NCI-H146 treated with DMSO at 0.1 percent for 48 hours (cell line): Measurements from ENCODE around the gene KHDC1.
"Not testable (repeated sequence)": the region's sequence is repeated elsewhere in the genome, so short reads cannot be mapped to it uniquely, and the experiment has no call there.

Experiments
- DNase-seq: peaks from one replicate; lab custom pipeline; 2025; ENCODE audit not compliant: unreplicated experiment; lab: John Stamatoyannopoulos, UW

Gene KHDC1

DNA sequence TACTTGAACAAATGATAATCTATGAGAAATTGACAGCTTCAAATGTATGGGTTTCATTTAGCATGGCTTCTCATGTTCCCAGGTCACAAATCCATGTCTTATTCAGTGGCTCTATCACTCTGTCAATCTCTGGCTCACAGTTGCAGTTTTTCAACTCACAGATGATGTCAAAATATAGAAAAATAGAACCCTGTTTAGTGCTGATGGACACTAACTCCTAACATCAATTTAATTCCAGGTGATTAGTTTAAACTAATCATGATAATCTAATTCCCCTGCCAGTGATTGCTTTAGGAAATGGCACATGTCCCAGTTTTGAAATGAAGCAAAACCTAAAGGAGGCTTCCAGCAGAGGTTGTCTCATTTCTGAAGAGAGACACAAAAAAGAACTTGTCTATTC lies 13.0 kb downstream of the KHDC1 start:
- DNase-seq = no peak

DNA sequence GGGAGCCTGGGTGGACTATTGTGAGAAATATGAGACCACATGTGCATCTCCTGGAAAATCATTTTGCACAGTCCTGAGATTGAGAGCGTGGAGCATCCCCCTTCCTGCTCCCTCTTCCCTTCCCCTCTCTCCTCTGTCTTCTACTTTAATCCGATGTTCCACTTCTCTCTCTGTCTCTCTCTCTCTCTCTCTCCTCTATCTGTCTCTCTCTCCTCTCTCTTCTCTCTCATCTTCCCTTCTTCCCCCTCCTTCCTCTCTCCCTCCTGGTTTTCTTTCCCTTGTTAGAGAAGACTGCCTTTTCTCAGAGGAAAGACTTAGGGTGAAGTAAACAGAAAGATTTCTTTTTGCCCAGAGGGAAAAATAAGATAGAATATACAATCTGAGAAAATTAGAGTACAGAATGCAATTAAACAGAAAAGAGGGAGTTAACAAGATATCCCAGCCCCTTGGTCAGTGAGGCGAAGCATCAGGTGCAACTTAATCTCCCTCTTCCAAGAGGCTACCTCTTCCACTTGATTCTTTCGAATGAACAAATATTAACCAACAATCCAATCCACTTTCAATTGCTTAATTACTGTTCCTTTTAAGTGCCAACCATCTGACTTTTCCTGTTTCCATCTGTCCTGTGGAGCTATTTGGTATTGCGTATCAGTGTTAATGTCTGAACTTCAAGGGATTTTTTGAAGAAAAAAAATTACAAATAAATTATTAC lies 14.6 kb downstream of the KHDC1 start:
- DNase-seq = no peak

GRCh38 chr6:73242001-73242400 lies 21.0 kb downstream of the KHDC1 start:
- no peak for DNase-seq

DNA sequence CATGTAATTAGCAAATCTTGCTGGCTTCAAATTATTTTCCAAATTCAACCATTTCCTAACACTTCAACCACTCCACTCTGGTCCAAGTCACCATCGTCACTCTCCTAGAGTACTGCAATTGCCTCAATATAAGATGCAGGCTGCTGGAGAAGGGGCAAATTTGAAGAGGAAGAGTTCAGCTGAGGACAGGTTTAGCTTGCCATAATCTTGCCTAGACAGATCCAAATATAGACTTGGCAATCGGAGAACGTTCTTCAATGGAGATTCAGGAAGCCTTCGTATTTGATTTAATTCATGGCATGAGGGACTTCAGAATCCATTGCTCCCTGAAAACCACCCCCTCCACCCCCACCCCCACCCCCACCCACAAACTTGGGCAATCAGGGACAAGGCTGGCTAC lies 22.3 kb downstream of the KHDC1 start:
- no peak for DNase-seq

- DNase-seq = no peak
Observed at GRCh38 chr6:73236144-73236750, 26.7 kb downstream of the KHDC1 start.

GRCh38 chr6:73234733-73235132 lies 28.3 kb downstream of the KHDC1 start:
- DNase-seq = no peak

GRCh38 chr6:73233971-73234370 lies 29.0 kb downstream of the KHDC1 start:
- not testable (repeated sequence) for DNase-seq

DNA sequence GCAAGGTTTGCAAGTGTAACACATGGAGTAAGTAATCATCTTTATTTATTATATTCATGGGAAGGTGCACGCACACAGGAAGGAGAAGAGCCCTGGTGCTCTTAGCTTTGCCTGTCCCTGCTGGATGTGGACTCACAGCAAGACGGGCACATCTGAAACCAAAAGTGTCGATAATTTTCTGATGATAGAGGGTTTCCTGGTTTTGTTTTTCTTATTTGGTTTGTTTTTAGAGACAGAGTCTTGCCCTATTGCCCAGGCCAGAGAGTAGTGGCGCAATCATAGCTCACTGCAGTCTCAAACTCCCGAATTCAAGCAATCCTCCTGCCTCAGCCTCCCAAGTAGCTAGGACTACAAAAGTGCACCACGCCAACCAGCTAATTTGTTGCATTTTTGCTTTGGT lies 29.9 kb downstream of the KHDC1 start:
- no peak for DNase-seq

GRCh38 chr6:73231986-73232391 lies 31.0 kb downstream of the KHDC1 start:
- DNase-seq = no peak

DNA sequence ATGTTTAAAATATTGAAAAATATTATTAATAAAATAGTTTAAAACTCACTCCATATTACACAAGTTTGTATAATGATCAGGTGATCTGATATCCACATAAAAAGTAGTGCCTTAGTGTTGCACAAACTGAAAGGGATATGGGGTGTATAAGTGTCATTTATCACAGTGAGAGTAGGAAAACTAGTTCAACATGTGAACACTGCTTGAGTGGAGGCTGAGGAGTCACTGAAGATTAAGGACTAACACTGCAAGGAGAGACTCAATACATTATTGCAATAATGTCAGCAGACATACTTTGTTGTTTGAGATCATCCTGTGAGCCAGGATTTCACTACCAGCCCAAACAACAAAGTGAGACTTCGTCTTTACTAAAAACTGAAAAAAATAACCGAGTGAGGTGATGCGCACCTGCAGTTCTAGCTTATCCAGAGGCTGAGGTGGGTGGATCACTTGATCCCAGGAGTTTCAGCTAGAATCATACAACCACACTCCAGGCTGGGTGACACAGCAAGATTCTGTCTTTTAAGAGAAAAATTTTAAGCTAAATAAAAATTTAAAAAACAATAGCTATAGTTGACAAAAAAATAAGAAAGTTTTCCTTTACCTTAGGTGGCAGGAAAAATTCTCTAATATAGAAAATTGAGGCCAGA lies 35.3 kb downstream of the KHDC1 start:
- no peak for DNase-seq

GRCh38 chr6:73225396-73225795 lies 37.6 kb downstream of the KHDC1 start, which contains the start of gene KHDC1L:
Gene KHDC1L, minus strand, starts transcription at chr6:73225496. Its CDS starts 88 bp downstream, at chr6:73225408.
- no peak for DNase-seq

- no peak for DNase-seq
Observed at GRCh38 chr6:73216859-73217258, 46.1 kb downstream of the KHDC1 start.

- DNase-seq = no peak
Observed at GRCh38 chr6:73209117-73209516, 53.9 kb downstream of the KHDC1 start.

DNA sequence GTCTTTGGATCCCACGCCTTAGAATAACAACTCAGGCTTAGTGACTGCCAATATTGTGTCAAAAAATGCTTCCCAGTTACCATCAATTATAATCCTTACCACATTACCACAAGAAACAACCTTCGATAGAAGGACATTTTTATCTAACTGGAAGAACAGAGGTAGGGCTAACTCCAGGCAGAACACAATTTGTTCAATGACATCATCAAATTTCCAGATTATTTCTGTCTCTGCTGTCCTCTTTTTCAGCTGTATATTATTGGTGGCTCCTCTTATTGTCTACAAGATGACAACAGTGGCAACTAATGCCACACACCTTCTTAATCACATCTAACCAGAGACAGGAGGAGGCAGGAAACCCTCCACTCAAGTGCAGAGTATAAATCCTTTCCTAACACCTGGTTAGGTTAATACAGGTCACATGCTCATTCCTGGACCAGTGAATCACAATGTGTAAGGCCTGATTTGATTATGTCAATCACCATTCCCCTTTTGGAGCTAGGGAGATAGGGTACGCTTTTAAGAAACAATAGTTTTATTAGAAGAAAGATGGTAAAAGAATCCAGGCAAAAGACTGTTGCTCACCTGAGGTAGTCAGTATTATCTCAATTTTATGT lies 55.7 kb downstream of the KHDC1 start:
- no peak for DNase-seq

- no peak for DNase-seq
Observed at GRCh38 chr6:73204252-73204651, 58.7 kb downstream of the KHDC1 start.

- no peak for DNase-seq
Observed at GRCh38 chr6:73203098-73203497, 59.9 kb downstream of the KHDC1 start.

- DNase-seq = no peak
Observed at GRCh38 chr6:73200735-73201134, 62.3 kb downstream of the KHDC1 start.

GRCh38 chr6:73200247-73200646 lies 62.7 kb downstream of the KHDC1 start:
- DNase-seq = no peak

DNA sequence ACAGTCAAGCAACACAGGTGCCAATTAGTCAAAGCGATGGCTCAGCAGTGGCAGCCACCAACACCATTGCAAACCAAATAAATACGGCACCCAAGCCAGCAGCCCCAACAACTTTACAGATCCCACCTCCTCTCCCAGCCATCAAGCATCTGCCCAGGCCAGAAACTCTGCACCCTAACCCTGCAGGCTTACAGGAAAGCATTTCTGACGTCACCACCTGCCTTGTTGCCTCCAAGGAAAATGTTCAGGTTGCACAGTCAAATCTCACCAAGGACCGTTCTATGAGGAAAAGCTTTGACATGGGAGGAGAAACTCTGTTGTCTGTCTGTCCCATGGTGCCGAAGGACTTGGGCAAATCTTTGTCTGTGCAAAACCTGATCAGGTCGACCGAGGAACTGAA lies 68.3 kb downstream of the KHDC1 start:
- DNase-seq = no peak

DNA sequence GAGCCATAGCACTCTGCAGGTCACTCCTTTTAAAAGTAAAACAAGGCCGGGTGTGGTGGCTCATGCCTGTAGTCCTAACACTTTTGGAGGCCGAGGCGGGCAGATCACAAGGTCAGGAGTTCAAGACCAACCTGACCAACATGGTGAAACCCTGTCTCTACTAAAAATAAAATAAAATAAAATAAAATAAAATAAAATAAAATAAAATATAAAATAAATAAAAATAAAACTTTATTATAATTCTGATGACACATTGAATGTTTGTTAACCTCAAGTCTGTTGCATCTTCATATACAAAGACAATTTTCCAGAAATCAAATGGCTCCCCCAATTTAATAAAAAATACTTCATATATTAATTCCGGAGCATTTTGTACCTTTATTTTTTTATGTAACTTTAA lies 69.7 kb downstream of the KHDC1 start:
- DNase-seq = not testable (repeated sequence)
